ENCODE measurements around the gene POMT2.

Gene POMT2

GRCh38 chr14:77230914-77231313 lies 89.8 kb downstream of the POMT2 start:
- DNase-seq: no peak

DNA sequence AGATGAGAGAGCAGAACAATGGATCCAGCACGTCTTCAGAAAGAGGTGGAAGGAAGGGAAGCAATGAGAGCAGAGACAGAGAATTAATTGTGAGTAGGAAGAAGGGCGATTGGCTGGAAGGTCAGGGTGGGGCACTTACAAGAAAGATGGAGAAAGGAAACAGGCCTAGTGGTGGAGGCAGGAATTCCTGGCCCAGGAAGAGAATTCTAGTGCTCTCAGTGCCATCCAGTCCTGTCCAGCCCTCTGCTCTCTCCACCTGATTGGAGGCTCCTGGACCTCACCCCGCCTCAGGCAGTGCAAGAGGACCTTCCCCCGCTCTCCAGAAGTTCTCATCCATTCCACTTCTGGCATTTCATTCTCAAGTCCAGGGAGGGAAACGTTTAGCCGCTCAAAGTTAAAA lies 92.6 kb downstream of the POMT2 start:
- DNase-seq: no peak

DNA sequence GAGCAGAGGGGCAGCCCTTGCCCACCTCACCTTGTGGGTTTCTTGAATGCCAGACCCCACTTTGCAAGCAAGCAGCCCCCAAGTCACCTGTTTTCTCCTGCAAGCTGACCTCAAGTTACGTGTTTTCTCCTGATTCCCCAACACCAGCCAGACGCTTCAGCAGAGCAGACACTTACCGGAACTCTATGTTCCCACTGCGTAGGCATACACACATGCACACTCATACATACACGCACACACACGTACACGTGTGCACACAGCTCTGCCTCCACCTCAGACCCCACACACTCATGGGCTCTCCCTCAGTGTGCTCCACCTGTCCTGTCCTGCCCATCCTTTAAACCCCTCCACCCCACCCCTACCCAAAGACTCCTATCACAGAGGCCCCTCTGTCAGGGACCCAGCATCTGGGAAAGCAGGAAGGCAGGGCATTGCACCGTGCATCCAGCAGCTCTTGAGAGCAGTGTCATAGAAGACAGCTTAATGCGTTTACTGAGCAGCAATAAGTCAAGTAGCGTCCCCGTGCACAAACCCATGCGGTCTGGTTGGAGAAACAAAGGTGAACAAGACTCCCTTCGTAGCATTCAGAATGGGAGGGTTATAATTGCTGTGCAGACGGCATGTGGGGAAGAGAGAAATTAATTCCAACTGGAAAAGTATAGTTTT lies 94.7 kb downstream of the POMT2 start:
- no peak for DNase-seq

DNA sequence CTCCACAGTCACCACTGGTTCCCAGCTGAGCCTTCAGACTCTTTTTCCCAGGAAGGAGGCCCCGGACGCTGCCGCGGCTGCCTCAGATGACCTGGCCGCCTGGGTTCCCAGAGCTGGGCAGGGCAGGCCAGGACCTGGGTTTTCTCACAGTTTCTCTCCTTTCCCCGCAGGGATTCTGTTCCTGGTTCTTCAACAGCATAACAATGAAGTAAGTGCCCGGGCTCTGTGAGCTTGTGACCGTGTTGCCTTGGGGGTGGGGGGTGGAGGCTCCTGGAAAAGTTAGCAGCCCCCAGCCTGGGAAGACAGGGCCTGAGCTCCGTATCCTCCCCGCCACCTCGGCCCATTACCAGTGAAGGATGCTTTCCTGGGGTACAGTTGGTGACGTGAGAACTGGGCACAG lies 95.4 kb downstream of the POMT2 start:
- DNase-seq: no peak

Data from central memory CD4-positive, alpha-beta T cell (primary cell).